Stimulated activated memory B cell treated with anti-CD40 and anti-IgM and Interleukin-4, amounts not matched to agents 10 μg/mL and 1 μg/mL and 100 μg/mL, for 72 hours (primary cell): ENCODE measurements around the gene UBE2G2.

ENCODE experiments used
- ATAC-seq: fragments of 150-1000 bp; cut with Tn5 transposase; 2 replicates; pipeline ENCODE4 v1.10.0; 2021
- H3K27ac Mint-ChIP-seq: one replicate; pipeline ENCODE4 v1.8.0; 2022; ENCODE audit warnings: mild to moderate bottlenecking, mixed read lengths
- H3K27me3 Mint-ChIP-seq: one replicate; pipeline ENCODE4 v1.8.0; 2022; ENCODE audit warnings: mixed read lengths
- H3K36me3 Mint-ChIP-seq: one replicate; pipeline ENCODE4 v1.8.0; 2022; ENCODE audit warnings: mixed read lengths
- H3K4me1 Mint-ChIP-seq: one replicate; pipeline ENCODE4 v1.8.0; 2022; ENCODE audit warnings: mixed read lengths
- H3K4me3 Mint-ChIP-seq: one replicate; pipeline ENCODE4 v1.8.0; 2022; ENCODE audit warnings: mild to moderate bottlenecking, moderate library complexity, mixed read lengths
- H3K9me3 Mint-ChIP-seq: one replicate; pipeline ENCODE4 v1.8.0; 2022; ENCODE audit warnings: mixed read lengths

Gene UBE2G2

DNA sequence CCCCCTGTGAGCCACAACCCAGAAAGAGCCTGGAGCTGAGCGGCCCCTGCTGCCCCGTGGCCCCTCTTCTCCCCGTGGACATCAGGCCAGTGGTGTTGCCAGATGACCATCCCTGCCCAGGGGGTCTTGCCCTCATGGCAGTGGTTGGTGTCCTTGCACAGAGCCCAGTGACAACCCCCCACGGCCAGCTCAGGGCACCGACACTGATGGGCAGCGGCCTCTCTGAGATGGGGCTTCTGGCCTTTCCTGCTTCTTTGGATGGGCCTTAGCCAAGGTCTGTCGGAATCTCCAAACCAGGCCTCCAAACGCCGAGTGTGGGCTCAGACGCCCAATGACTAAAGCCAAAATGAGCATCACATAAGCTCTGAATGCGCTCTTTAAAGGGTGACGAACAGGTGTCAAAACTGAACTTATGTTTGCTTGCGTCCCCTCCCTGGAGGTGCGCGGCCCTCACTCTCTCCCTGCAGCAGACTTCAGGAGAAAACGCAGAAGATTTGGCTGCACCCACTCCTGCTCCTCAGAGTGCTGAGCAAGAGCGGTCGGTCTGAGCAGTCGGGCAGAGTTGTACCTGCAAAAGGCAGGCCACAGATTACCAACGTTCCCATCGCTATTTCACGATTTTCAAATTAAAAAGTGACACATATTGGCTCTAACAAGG, 41.9 kb downstream of the UBE2G2 start:
- no peak overlapping the region for H3K4me3 Mint-ChIP-seq
- H3K36me3 Mint-ChIP-seq = peaks cover 8% of the 10 kb centered on the region
- H3K27me3 Mint-ChIP-seq = no peaks in the 10 kb centered on the region
- no peak overlapping the region for H3K27ac Mint-ChIP-seq
- ATAC-seq = no peak
- H3K9me3 Mint-ChIP-seq = no peaks in the 10 kb centered on the region
- H3K4me1 Mint-ChIP-seq = peaks cover 7% of the 10 kb centered on the region

GRCh38 chr21:44758781-44759627, 42.6 kb downstream of the UBE2G2 start:
- H3K27ac Mint-ChIP-seq = no peak overlapping the region
- H3K36me3 Mint-ChIP-seq = peaks cover 10% of the 10 kb centered on the region
- H3K27me3 Mint-ChIP-seq = no peaks in the 10 kb centered on the region

DNA sequence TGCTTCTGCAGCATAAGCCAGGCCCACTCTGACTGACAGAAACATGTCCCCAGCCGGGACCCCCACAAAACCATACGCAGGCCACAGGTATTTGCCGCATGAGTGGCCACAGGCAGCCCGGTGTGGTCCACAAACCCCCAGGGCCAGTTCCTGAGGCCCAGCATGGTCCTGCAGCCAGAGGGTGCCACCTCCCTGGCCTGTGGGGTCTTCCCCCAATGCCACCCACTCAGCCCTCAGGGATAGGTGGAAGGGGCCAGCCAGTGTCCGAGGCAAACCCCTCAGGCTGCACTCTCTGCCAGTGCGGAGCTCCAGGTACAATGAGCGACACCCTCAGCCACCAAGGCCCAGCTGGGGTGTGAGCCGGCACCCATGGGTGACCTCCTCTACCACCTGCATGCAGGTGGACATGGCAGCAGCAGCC, 43.5 kb downstream of the UBE2G2 start:
- Mint-ChIP-seq H3K27ac (no peak overlapping the region), H3K9me3 (no peaks in the 10 kb centered on the region), H3K36me3 (peaks cover 10% of the 10 kb centered on the region), H3K4me3 (no peak overlapping the region), H3K4me1 (peaks cover 7% of the 10 kb centered on the region), H3K27me3 (no peaks in the 10 kb centered on the region)
- no peak for ATAC-seq

More at GRCh38 chr21:44758781-44759627, 42.6 kb downstream of the UBE2G2 start:
- Mint-ChIP-seq H3K4me3 (no peak overlapping the region), H3K4me1 (peaks cover 7% of the 10 kb centered on the region), H3K9me3 (no peaks in the 10 kb centered on the region)
- no peak for ATAC-seq

DNA sequence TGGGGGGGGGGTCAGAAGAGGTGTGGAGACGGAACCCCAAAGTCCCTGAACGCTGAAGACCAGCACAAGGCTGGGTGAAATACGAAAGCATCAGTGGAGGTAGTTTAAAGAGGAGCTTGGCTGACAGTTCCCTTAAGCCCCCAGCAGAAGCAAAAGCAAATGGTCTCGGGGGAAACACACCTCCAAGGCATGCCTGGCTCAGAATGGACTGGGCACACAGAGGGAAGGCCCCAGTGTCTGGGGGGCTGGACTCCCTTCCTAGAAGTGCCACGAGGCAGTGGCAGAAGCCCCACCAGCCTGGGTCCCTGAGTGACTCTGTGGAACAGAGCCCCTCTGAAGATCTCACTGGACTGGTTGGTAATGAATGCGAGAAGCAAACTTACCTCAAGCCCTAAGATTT, 43.9 kb downstream of the UBE2G2 start:
- no peak for ATAC-seq
- Mint-ChIP-seq H3K27me3 (peaks cover 1% of the 10 kb centered on the region), H3K4me1 (peaks cover 7% of the 10 kb centered on the region), H3K36me3 (peaks cover 10% of the 10 kb centered on the region), H3K9me3 (no peaks in the 10 kb centered on the region), H3K4me3 (no peak overlapping the region), H3K27ac (no peak overlapping the region)

- no peak for ATAC-seq
- H3K9me3 Mint-ChIP-seq = no peaks in the 10 kb centered on the region
- H3K4me3 Mint-ChIP-seq = no peak overlapping the region
- peaks cover 10% of the 10 kb centered on the region for H3K36me3 Mint-ChIP-seq
- peaks cover 13% of the 10 kb centered on the region for H3K27me3 Mint-ChIP-seq
- H3K4me1 Mint-ChIP-seq = peaks cover 5% of the 10 kb centered on the region
- H3K27ac Mint-ChIP-seq = no peak overlapping the region
These were observed 45.0 kb downstream of the UBE2G2 start for GRCh38 chr21:44756423-44757185.

- no peak overlapping the region for H3K4me3 Mint-ChIP-seq
- H3K27ac Mint-ChIP-seq = no peak overlapping the region
- H3K36me3 Mint-ChIP-seq = peaks cover 10% of the 10 kb centered on the region
- no peak for ATAC-seq
- no peaks in the 10 kb centered on the region for H3K9me3 Mint-ChIP-seq
- H3K4me1 Mint-ChIP-seq = no peaks in the 10 kb centered on the region
- H3K27me3 Mint-ChIP-seq = peaks cover 26% of the 10 kb centered on the region
These were observed 46.4 kb downstream of the UBE2G2 start for GRCh38 chr21:44755227-44755626.

- H3K4me1 Mint-ChIP-seq = no peaks in the 10 kb centered on the region
- no peak overlapping the region for H3K4me3 Mint-ChIP-seq
- no peaks in the 10 kb centered on the region for H3K9me3 Mint-ChIP-seq
These were observed 48.3 kb downstream of the UBE2G2 start for GRCh38 chr21:44753357-44753756.

DNA sequence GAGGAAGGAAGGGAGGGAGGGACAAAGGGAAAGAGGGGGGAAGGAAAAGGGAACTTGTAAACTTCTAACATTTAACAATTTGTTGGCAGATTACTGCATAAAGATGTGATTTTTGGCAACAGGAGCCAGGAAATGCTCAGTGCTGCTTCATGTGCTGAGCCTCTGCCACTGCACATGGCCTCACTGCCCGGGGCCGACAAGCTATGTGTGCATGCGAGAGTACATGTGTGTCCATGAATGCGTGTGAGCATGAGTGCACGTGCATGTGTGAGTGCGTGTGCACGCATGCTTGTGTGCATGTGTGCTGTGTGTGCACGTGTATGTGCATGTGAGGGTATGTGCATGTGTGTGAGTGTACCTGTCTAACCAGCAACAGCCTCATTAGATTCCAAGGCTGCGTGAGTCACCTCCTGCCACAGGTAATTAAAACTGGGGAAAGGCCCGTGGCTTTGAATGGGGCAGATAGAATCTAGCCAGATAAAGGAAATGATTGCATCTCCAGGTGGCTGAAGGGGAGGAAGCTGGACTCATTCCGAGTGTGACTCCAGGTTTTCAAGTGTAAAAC, 48.9 kb downstream of the UBE2G2 start:
- Mint-ChIP-seq H3K4me3 (no peak overlapping the region), H3K27ac (no peak overlapping the region), H3K27me3 (peaks cover 43% of the 10 kb centered on the region), H3K9me3 (no peaks in the 10 kb centered on the region), H3K4me1 (no peaks in the 10 kb centered on the region), H3K36me3 (peaks cover 4% of the 10 kb centered on the region)
- ATAC-seq = no peak

More at GRCh38 chr21:44753357-44753756, 48.3 kb downstream of the UBE2G2 start:
- ATAC-seq = no peak
- Mint-ChIP-seq H3K27me3 (peaks cover 42% of the 10 kb centered on the region), H3K27ac (no peak overlapping the region), H3K36me3 (peaks cover 4% of the 10 kb centered on the region)

- ATAC-seq = no peak
- Mint-ChIP-seq H3K4me1 (no peaks in the 10 kb centered on the region), H3K36me3 (peaks cover 4% of the 10 kb centered on the region), H3K27me3 (peaks cover 43% of the 10 kb centered on the region), H3K4me3 (no peak overlapping the region), H3K9me3 (no peaks in the 10 kb centered on the region), H3K27ac (no peak overlapping the region)
These were observed 49.6 kb downstream of the UBE2G2 start for GRCh38 chr21:44751799-44752636.

- peaks cover 4% of the 10 kb centered on the region for H3K36me3 Mint-ChIP-seq
- no peak overlapping the region for H3K4me3 Mint-ChIP-seq
- ATAC-seq = no peak
- H3K27me3 Mint-ChIP-seq = peaks cover 49% of the 10 kb centered on the region
- no peaks in the 10 kb centered on the region for H3K4me1 Mint-ChIP-seq
- H3K27ac Mint-ChIP-seq = no peak overlapping the region
- H3K9me3 Mint-ChIP-seq = no peaks in the 10 kb centered on the region
These were observed 50.3 kb downstream of the UBE2G2 start for GRCh38 chr21:44751186-44751798.

DNA sequence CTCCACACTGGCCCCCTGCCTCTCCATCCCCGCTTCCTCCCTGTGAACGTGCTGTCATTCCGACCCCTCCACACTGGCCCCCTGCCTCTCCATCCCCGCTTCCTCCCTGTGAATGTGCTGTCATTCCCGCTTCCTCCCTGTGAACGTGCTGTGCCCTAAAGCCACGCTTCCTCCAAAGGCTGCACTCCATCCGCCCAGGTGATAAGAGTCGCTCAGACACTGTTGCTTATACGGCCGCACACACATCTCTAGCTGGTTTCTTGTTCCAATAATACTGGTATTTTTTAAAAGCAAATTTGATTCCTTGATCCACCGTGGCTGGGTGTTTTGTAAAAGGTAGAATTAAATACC, 51.0 kb downstream of the UBE2G2 start:
- peaks cover 4% of the 10 kb centered on the region for H3K36me3 Mint-ChIP-seq
- H3K9me3 Mint-ChIP-seq = no peaks in the 10 kb centered on the region
- no peak overlapping the region for H3K4me3 Mint-ChIP-seq
- H3K27ac Mint-ChIP-seq = no peak overlapping the region
- no peak for ATAC-seq
- H3K27me3 Mint-ChIP-seq = peaks cover 51% of the 10 kb centered on the region
- no peaks in the 10 kb centered on the region for H3K4me1 Mint-ChIP-seq

DNA sequence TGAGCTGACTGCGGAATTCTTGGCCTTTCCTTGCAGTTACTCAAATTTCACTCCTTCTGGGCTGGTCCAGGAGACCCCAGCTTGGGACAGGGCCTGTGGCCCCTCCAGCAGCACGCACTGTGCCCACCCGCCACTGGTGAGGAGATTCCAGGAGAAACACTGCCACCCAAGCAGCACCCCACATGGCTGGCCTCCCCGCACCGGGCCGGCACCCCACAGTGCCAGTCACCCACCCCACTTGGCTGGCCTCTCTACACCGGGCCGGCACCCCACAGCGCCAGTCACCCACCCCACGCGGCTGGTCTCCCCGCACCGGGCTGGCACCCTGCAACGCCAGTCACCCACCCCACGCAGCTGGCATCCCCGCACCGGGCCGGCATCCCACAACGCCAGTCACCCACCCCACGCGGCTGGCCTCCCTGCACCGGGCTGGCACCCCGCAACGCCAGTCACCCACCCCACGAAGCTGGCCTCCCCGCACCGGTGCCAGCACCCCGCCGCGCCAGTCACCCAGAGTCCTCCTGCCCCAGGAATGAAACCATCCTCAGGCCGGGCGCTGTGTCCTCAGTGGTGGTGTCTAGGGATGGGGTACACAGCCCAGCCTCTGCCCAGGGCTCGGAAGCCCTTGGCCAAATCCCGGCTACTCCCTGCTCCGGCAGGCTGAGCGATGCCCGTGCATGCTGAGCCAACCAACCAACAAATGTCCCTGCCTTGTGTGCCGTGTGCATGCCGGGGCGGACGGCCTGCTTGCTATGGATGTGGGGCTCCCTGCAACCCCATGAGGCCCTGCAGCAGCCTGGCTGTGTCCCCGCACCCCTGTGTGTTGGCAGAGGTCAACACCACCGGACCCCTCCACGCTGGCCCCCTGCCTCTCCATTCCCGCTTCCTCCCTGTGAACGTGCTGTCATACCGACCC, 51.6 kb downstream of the UBE2G2 start:
- Mint-ChIP-seq H3K9me3 (no peaks in the 10 kb centered on the region), H3K4me3 (no peak overlapping the region), H3K27ac (no peak overlapping the region), H3K36me3 (peaks cover 4% of the 10 kb centered on the region), H3K27me3 (peaks cover 51% of the 10 kb centered on the region), H3K4me1 (no peaks in the 10 kb centered on the region)
- ATAC-seq = peak; percentile 69

DNA sequence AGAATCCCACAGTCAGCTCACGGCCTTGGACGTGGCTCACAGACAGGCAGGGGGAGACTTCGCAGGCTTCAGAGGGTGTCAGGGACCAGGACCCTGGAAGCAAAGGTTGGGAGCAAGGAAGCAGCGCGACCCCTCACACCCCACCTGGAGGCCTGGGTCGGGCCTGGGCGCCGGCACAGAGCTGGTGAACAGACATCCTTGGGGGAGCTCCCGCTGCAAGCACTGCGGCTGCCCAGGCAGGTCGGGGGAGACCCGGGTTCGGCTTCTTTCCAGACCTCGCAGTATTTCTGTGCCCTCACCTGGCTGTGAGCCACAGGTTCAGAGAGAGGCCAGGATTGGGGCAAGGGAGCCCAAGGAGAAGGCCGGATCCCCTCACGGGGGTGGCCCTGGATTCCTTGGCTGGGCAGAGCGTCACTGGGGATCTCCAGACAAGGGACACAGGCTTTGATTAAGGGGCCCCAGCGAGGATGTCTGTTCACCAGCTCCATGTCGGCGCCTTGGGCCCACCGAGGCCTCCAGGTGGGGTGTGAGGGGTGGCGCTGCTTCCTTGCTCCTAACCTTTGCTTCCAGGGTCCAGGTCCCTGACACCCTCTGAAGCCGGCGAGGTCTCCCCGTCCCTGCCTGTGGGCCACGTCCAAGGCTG, 52.4 kb downstream of the UBE2G2 start:
- ATAC-seq = no peak
- Mint-ChIP-seq H3K27me3 (peaks cover 51% of the 10 kb centered on the region), H3K4me3 (no peak overlapping the region)

More for the DNA sequence above, 52.4 kb downstream of the UBE2G2 start:
- no peak overlapping the region for H3K27ac Mint-ChIP-seq
- no peaks in the 10 kb centered on the region for H3K36me3 Mint-ChIP-seq
- no peaks in the 10 kb centered on the region for H3K4me1 Mint-ChIP-seq
- no peaks in the 10 kb centered on the region for H3K9me3 Mint-ChIP-seq
